Hippocampal formation (tissue), 2 donors: ENCODE results near the gene C15orf61.

Experiments
- DNase-seq, 2 donors: peaks; one replicate each; lab custom pipeline; 2025; lab: John Stamatoyannopoulos, UW

Gene C15orf61

DNA sequence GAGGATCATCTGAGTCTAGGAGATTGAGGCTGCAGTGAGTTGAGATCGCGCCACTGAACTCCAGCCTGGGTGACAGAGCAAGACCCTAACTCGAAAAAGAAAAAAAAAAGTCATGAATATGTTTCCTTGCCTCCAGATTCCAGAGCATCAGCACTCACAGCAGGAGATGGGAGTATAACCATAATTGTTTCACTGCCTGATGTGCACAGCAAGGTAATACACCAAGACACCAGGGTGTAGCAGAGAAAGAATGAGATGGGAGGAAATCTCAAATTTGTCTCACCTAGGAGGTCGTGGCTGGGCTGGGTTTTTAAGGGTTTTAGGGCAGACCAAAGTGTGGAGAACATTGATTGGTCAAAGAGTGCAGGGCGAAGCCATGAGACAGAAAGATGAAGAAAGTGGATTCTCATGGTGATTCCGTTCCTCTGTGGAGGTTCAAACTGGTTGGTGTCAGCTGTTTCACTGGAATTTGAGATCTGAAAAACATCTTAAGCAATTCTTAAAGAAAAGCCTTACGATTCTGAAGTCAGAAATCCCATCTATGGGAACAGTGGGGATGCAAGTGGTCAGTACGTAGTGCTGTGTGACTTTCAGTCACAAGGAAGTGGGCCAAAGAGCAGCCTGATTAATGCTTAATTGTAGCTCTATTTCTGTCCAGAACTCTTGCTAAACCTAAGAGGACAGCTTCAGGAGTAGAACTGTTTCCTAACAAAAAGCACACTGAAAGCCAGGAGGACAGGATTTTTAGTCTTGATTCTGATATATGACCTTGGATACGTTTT is 7.8 kb upstream of the C15orf61 start:
- no peak for DNase-seq

DNA sequence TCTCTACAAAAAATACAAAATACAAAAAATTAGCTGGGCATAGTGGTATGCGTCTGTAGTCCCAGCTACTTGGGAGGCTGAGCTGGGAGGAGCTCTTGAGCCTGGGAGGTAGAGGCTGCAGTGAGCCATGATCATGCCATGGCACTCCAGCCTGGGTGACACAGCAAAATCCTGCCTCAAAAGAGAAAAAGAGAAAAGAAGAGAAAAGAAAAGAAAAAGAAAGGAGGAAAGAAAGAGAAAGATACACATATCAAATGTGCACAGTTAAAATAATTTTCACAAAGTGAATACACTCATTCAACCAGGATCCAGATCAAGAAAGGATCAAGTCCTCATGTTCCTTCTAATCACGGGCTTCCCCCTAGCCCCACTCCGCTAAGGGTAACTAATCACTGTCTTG is 5.8 kb upstream of the C15orf61 start:
- no peak for DNase-seq

DNA sequence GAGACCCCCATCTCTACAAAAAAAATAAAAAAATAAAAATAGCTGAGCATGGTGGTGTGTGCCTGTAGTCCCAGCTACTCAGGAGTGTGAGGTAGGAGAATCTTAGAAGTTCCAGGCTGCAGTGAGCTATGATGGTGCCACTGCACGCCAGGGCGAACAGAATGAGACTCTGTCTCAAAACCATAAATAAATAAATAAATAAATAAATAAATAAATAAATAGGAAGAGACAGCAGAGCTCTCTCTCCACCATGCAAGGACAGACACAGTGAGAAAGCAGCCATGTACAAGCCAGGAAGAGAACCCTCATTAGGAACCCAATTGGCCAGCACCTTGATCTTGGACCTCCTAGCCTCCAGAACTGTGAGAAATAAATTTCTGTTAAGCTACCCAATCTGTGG is 5.4 kb upstream of the C15orf61 start:
- DNase-seq = no peak

- peak in 1 of 2 donors; percentile 21 for DNase-seq
Observed at GRCh38 chr15:67520321-67521028, 456 bp upstream of the C15orf61 start.

DNA sequence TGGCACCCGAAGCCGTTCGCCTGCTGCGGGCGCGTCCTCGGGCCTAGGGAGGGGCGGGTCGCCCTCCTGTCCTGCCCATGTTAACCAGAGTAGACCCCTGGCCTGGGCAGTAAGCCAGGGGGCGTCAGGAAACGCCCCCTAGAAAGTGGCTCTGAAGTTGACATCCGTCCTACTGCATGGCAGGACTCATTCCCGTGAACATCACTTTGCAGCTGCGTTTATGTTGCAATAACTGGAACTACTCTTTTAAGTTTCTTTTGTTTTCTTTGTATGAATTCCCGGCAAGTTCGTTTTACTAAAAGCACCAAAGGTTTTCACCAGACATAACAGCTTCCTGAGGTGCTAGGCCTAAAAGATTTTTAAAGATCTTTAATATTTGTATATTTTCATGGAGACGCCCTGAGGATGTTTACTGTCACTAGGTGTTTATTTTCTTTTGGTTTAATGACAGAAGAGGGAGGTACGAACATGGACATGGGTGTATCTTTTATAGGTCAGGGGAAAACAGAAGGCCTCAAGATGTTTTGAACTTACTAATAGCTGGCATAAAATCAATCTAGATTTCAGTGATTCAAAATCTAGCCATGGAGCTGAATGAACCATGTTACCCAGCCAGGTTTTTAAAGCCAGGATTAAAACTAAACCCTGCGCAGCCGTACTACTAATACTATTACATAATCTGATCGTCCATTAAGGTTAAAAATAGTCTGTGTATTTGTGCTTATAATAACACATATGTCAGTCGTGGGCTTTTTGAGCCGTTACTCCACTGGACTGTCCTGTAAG is 1.0 kb downstream of the C15orf61 start:
- peak in 1 of 2 donors; percentile 22 for DNase-seq

- DNase-seq = no peak
Observed at GRCh38 chr15:67523330-67523729, 2.4 kb downstream of the C15orf61 start.

GRCh38 chr15:67524235-67524634 is 3.3 kb downstream of the C15orf61 start:
- no peak for DNase-seq

- no peak for DNase-seq
Observed at GRCh38 chr15:67528513-67528912, 7.6 kb downstream of the C15orf61 start.

DNA sequence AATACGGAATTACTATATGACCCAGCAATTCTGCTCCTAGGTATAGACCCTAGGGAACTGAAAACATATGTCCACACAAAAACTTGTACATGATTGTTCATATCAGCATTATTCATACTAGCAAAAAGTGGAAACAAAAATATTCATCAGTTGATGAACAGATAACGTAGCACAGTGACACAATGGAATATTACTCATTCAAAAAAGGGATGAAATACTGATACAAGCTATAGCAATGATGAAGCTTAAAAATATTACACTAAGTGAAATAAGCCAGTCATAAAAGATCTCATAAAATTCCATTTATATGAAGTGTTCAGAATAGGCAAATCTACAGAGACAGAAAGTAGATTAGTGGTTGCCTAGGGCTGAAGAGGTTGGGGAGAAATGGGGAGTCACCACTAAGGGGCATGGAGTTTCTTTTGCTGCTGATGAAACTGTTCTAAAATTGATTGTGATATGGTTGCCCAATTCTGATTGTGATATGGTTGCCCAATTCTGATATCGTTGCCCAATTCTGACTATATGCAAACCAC is 10.5 kb downstream of the C15orf61 start:
- no peak for DNase-seq

- DNase-seq = no peak
Observed at GRCh38 chr15:67533873-67534272, 12.9 kb downstream of the C15orf61 start.

- DNase-seq = no peak
Observed at GRCh38 chr15:67534360-67534759, 13.4 kb downstream of the C15orf61 start.

- DNase-seq = no peak
Observed at GRCh38 chr15:67537771-67538170, 16.8 kb downstream of the C15orf61 start.

DNA sequence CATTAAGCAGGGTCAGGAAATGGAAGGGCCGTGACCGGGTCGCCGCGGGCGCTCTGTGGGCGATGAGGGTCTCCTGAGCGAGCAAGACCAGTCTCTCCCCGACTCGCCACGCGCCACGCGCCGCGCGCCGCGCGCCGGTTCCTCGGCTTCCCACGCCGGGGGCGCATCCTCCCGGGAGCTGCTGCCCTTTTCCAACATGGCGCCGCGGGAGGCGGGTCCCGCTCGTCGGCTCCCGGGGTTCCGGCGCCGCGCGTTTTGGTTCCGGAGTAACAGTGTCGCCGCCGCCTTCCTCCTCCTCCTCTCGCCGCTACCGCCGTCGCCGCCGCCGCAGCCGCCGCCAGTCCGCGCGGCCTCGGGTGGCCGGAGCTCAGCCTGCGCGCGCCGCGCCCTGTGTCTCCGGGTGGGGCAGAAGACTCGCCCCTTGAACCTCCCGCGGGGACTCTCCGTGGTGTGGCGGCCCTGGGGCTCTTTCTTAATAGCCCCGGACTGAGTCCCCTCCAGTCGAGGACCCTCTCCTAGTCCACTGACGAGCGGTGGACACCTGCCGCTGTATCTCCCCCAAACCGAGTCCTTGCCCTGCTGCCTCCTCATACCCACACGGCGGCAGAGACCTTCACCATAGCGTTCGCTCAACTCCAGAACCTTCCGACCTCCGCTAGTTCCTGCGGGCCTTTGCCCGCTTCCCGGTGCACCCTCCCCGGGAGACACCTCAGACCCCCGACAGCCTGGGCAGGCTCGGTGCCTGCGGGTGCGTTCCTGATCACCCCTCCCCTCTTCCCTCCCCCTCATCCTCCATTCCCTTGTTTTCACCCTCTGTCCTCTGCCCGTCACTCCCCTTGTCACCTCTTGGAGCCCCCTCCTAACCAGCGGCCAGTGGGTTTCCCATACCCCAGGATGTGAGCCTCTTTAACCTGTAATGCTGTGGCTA is 21.8 kb downstream of the C15orf61 start, which contains the start of gene MAP2K5:
TSS of gene MAP2K5 (plus strand) at position 284 of the 928 bp plus-strand sequence. CDS start at position 917, 633 bp downstream.
- DNase-seq = peak; percentile 78 to 80

- DNase-seq = no peak
Observed at GRCh38 chr15:67543348-67543718, 22.4 kb downstream of the C15orf61 start.

DNA sequence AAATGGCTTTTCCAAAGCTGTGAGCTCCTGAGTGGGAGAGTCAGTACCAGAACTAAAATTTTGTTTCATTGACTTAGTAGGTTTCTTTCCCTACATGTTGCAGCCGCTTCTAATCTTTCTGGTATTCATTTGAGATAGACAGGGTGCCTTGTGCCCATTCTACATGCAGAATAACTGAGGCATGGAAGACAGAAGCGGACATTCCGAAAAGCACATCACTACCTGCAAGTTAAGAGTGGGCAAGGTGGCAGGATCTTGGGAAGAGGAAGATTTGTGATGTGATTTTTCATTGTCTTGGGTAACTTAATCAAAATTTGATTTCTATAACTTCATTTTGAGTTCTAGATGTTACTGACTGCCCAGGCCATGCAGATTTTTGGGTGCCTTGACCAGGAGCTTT is 23.5 kb downstream of the C15orf61 start:
- no peak for DNase-seq

GRCh38 chr15:67545864-67546263 is 24.9 kb downstream of the C15orf61 start:
- no peak for DNase-seq

- no peak for DNase-seq
Observed at GRCh38 chr15:67547064-67547463, 26.1 kb downstream of the C15orf61 start.

GRCh38 chr15:67547836-67548235 is 26.9 kb downstream of the C15orf61 start:
- no peak for DNase-seq

DNA sequence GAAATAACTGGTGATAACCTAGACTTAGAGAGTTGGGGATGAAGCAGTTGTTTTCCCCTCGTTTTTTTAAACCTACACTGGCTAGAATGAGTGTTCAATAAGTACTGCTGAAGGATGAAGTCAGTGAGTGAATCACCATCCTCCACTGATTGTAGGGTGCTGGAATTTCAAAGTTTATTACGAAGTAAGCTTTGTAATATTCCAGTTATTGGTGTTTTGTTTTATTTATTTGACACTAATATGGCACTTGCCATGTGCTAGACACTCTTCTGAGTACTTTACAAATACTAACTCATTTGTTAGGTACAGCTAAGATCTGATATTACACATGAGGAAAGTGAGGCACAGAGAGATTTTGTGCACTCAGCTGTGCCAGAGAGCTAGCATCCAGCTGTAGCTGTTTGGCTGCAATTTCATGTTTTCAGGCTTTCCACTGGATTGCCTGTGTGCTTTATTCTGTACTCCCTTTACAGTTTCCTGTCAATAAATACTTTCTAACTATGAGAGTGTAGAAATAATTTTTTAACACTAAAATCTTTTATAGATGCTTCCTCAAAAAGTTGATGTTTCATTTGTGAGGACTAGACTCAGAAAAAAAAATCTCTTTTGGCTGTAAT is 27.4 kb downstream of the C15orf61 start:
- DNase-seq = no peak

- peak; percentile 46 to 77 for DNase-seq
Observed at GRCh38 chr15:67548862-67549651, 28.1 kb downstream of the C15orf61 start.
